OCI-LY7 (cell line): ENCODE measurements around the gene DENND1B. TPM values are rescaled to one million over a fixed set of nuclear protein-coding genes. Genes with fewer than 3 reads are reported as not detected.
"Not testable (repeated sequence)": the region's sequence is repeated elsewhere in the genome, so short reads cannot be mapped to it uniquely, and the experiment has no call there.

Experiments used
- BruUV-seq: library from RNA; stranded (reverse); fragments of 400-500 nt; replicated peaks from 2 replicates; lab custom pipeline; 2021; lab: Mats Ljungman, UMichigan
- CTCF ChIA-PET: fragments of 300-600 bp; sonication (Branson Sonifier 250); formaldehyde crosslinking; loops from one replicate; lab custom pipeline; 2022; ENCODE audit warnings: antibody characterized with exemption; ENCODE audit not compliant: unreplicated experiment; lab: Charles Lee
- POLR2A ChIA-PET: fragments of 300-600 bp; sonication (Branson Sonifier 250); formaldehyde crosslinking; loops from one replicate; lab custom pipeline; 2022; ENCODE audit warnings: antibody characterized with exemption; lab: Charles Lee
- DNase-seq: peaks from one replicate; pipeline ENCODE4 v3.0.0-alpha.2; 2015; ENCODE audit warnings: low spot score
- H2AFZ ChIP-seq: fragments of 200-600 bp; sonication (generic), shearing (Covaris generic); 2 replicates; pipeline ENCODE4 v1.6.1; 2014; ENCODE audit warnings: mild to moderate bottlenecking, antibody characterized with exemption, low read length, moderate library complexity
- H3K27ac ChIP-seq: fragments of 200-600 bp; sonication (generic); 2 replicates; pipeline ENCODE4 v1.5.1; 2014; ENCODE audit warnings: mixed run types, low read depth, mild to moderate bottlenecking, moderate library complexity, low read length, inconsistent platforms; ENCODE audit not compliant: poor library complexity, severe bottlenecking
- H3K36me3 ChIP-seq: fragments of 200-600 bp; sonication (generic); 2 replicates; pipeline ENCODE4 v1.6.1; 2014; ENCODE audit warnings: mild to moderate bottlenecking, antibody characterized with exemption, low read length, moderate library complexity, mixed read lengths; ENCODE audit not compliant: insufficient read depth
- H3K4me1 ChIP-seq: fragments of 200-600 bp; sonication (generic); 2 replicates; pipeline ENCODE4 v1.5.1; 2014; ENCODE audit warnings: mild to moderate bottlenecking, low read length; ENCODE audit not compliant: insufficient read depth, poor library complexity, severe bottlenecking
- H3K4me2 ChIP-seq: fragments of 200-600 bp; sonication (generic); 2 replicates; pipeline ENCODE4 v1.6.1; 2014; ENCODE audit warnings: mild to moderate bottlenecking, low read length
- H3K4me3 ChIP-seq: fragments of 200-600 bp; sonication (generic); 2 replicates; pipeline ENCODE4 v1.5.1; 2014; ENCODE audit warnings: mild to moderate bottlenecking, low read depth, low read length; ENCODE audit not compliant: poor library complexity, severe bottlenecking
- H3K79me2 ChIP-seq: fragments of 200-600 bp; sonication (generic); 2 replicates; pipeline ENCODE4 v1.6.1; 2016; ENCODE audit warnings: low read depth, mild to moderate bottlenecking, low read length, moderate library complexity, mixed read lengths; ENCODE audit not compliant: insufficient read depth
- H3K9me2 ChIP-seq: fragments of 200-600 bp; sonication (generic); 2 replicates; pipeline ENCODE4 v1.6.1; 2016; ENCODE audit warnings: mild to moderate bottlenecking, low read length, mixed read lengths; ENCODE audit not compliant: insufficient read depth
- H3K9me3 ChIP-seq: fragments of 200-600 bp; sonication (generic); 2 replicates; pipeline ENCODE4 v1.6.1; 2014; ENCODE audit warnings: mild to moderate bottlenecking, mixed run types, low read length, mixed read lengths
- H4K20me1 ChIP-seq: fragments of 200-600 bp; sonication (generic); 2 replicates; pipeline ENCODE4 v1.6.1; 2014; ENCODE audit warnings: mild to moderate bottlenecking, antibody characterized with exemption, low read length, moderate library complexity, mixed read lengths; ENCODE audit not compliant: insufficient read depth
- CTCF ChIP-seq: fragments of 200-600 bp; sonication (generic); conservative IDR thresholded peaks from 2 replicates; pipeline ENCODE4 v1.5.1; 2014; ENCODE audit warnings: mild to moderate bottlenecking, antibody characterized with exemption, low read length, moderate library complexity, mixed read lengths
- EZH2phosphoT487 ChIP-seq: fragments of 200-600 bp; sonication (generic); IDR thresholded peaks from 2 replicates; pipeline ENCODE4 v1.6.1; 2018; ENCODE audit warnings: low read depth, borderline replicate concordance, mild to moderate bottlenecking, mixed run types, antibody characterized with exemption, low read length, moderate library complexity, mixed read lengths
- intact Hi-C: fragments of 100-400 bp; cut with micrococcal nuclease; formaldehyde crosslinking; loops from one replicate; pipeline ENCODE4 v1.10.0; 2022; ENCODE audit not compliant: unreplicated experiment
- total RNA-seq, 2 experiments: library from RNA; depleted of rRNA in 1 of 2; stranded (reverse); fragments of >200 nt in 1 of 2; shearing (Covaris generic) in 1 of 2; gene quantifications; 2 replicates each; pipeline ENCODE4 v1.2.3, GENCODE V29; 2014 to 2022

The DENND1B gene
- total RNA-seq, 2 experiments from 2014 or later: 17.4 to 43.0 TPM

- TF ChIP-seq CTCF (no peak), EZH2phosphoT487 (no peak)
- BruUV-seq: no TSS peak
- DNase-seq: no peak
- ChIA-PET POLR2A (interaction anchor here (1.0 to 1.4 kb wide), 3 partner anchors 8 to 35 kb away, joined by 3 to 4 read pairs (median 4); no protein-coding TSS in a partner anchor), CTCF (no interaction called here)
- Histone ChIP-seq H3K4me1 (no peaks in the 10 kb centered on the region), H3K9me3 (no peaks in the 10 kb centered on the region), H3K36me3 (peaks cover 8% of the 10 kb centered on the region; the same call in 1 of the 2 replicates), H3K27ac (no peak overlapping the region), H3K9me2 (no peaks in the 10 kb centered on the region), H2AFZ (no peak overlapping the region), H3K79me2 (no peaks in the 10 kb centered on the region), H4K20me1 (no peaks in the 10 kb centered on the region), H3K4me3 (no peak overlapping the region), H3K4me2 (no peak overlapping the region)
- intact Hi-C loops: loop anchor here (5.0 to 10.0 kb wide), 2 partner anchors 102 to 331 kb away; no protein-coding TSS in a partner anchor
These were observed 259.9 kb downstream of the DENND1B start for GRCh38 chr1:197515421-197515820.

GRCh38 chr1:197510691-197511378, 264.4 kb downstream of the DENND1B start:
- no peaks in the 10 kb centered on the region for H3K79me2 ChIP-seq
- H3K27ac ChIP-seq: no peak overlapping the region
- TF ChIP-seq CTCF: no peak
- no peak for TF ChIP-seq EZH2phosphoT487
- H3K36me3 ChIP-seq: peaks cover 16% of the 10 kb centered on the region; the same call in 1 of the 2 replicates
- H3K4me3 ChIP-seq: no peak overlapping the region
- H2AFZ ChIP-seq: no peak overlapping the region
- no peak overlapping the region for H3K4me2 ChIP-seq
- ChIA-PET CTCF (interaction anchor here (0.5 kb wide), 1 partner anchor 391 kb away, joined by 3 read pairs; no protein-coding TSS in a partner anchor), POLR2A (interaction anchor here (1.3 kb wide), 1 partner anchor 420 kb away, joined by 3 read pairs; no protein-coding TSS in a partner anchor)
- intact Hi-C loops: loop anchor here (10.0 kb wide), 1 partner anchor 326 kb away; no protein-coding TSS in a partner anchor
- H4K20me1 ChIP-seq: no peaks in the 10 kb centered on the region
- no TSS peak for BruUV-seq
- no peaks in the 10 kb centered on the region for H3K4me1 ChIP-seq
- H3K9me2 ChIP-seq: no peaks in the 10 kb centered on the region
- DNase-seq: no peak
- no peaks in the 10 kb centered on the region for H3K9me3 ChIP-seq

GRCh38 chr1:197496722-197497121, 278.6 kb downstream of the DENND1B start:
- BruUV-seq: no TSS peak
- no peak overlapping the region for H3K4me3 ChIP-seq
- H3K79me2 ChIP-seq: no peaks in the 10 kb centered on the region
- no peak overlapping the region for H2AFZ ChIP-seq
- no peak for TF ChIP-seq CTCF
- no peaks in the 10 kb centered on the region for H3K36me3 ChIP-seq
- no peaks in the 10 kb centered on the region for H3K9me3 ChIP-seq
- ChIA-PET CTCF (no interaction called here), POLR2A (interaction anchor here (0.6 to 0.7 kb wide), 2 partner anchors 340 to 548 kb away, joined by 3 to 4 read pairs; no protein-coding TSS in a partner anchor)
- no peaks in the 10 kb centered on the region for H3K9me2 ChIP-seq
- H3K4me2 ChIP-seq: no peak overlapping the region
- intact Hi-C loops: no loop called here
- H3K27ac ChIP-seq: no peak overlapping the region
- H3K4me1 ChIP-seq: no peaks in the 10 kb centered on the region
- no peaks in the 10 kb centered on the region for H4K20me1 ChIP-seq
- DNase-seq: no peak

- POLR2A ChIA-PET: interaction anchor here (0.6 kb wide), 2 partner anchors 21 to 93 kb away, joined by 3 read pairs; no protein-coding TSS in a partner anchor
- H3K4me1 ChIP-seq, H3K4me2 ChIP-seq, DNase-seq, H3K79me2 ChIP-seq, H3K9me3 ChIP-seq, CTCF ChIA-PET, H3K9me2 ChIP-seq, H3K4me3 ChIP-seq, H3K36me3 ChIP-seq, H4K20me1 ChIP-seq, BruUV-seq, H2AFZ ChIP-seq, intact Hi-C loops, H3K27ac ChIP-seq: not testable (repeated sequence)
These were observed 283.8 kb downstream of the DENND1B start for GRCh38 chr1:197491505-197491904.
